Tibial artery (tissue), 4 donors: ENCODE results near the gene ADD2.

Experiments used
- DNase-seq, 2 donors: peaks; one replicate each; pipeline ENCODE4 v3.0.0-alpha.2; 2019
- H3K27ac ChIP-seq, 2 donors: fragments of 200-600 bp; sonication (generic) in 1 of 2; 1 replicate in 1 of 2; 2 replicates in 1 of 2; pipeline ENCODE4 v1.5.1; 2018 to 2019; ENCODE audit warnings: mild to moderate bottlenecking in 1 of 2
- H3K27me3 ChIP-seq, 2 donors: fragments of 200-600 bp; sonication (generic) in 1 of 2; one replicate each; pipeline versions ENCODE4 v1.5.1 to v1.6.0; 2016 to 2019
- H3K36me3 ChIP-seq, 3 donors: fragments of 200-600 bp; sonication (generic) in 2 of 3; one replicate each; pipeline ENCODE4 v1.5.1; 2016 to 2019; ENCODE audit warnings: mild to moderate bottlenecking in 2 of 3
- H3K4me1 ChIP-seq, 4 donors: fragments of 200-600 bp; sonication (generic) in 2 of 4; 1 replicate in 3 of 4; 2 replicates in 1 of 4; pipeline ENCODE4 v1.5.1; 2016 to 2019
- H3K4me3 ChIP-seq, 2 donors: fragments of 200-600 bp; sonication (generic) in 1 of 2; 1 replicate in 1 of 2; 2 replicates in 1 of 2; pipeline ENCODE4 v1.5.1; 2018 to 2019; ENCODE audit warnings: mild to moderate bottlenecking in 2 of 2
- H3K9me3 ChIP-seq, 3 donors: fragments of 200-600 bp; sonication (generic) in 1 of 3; one replicate each; pipeline ENCODE4 v1.5.1; 2016 to 2019
- intact Hi-C: fragments of 100-400 bp; cut with DNase I; formaldehyde crosslinking; loops from one replicate; pipeline ENCODE4 v1.15.0; 2023; ENCODE audit warnings: low total_unique reads
- TF ChIP-seq, protein P1 (sequence below), 2 experiments: fragments of 200-600 bp in 1 of 2; fragments of 450-650 bp in 1 of 2; IDR thresholded peaks; one replicate each; pipeline ENCODE4 v1.5.1; 2017 to 2019; ENCODE audit warnings: antibody characterized with exemption in 2 of 2, mild to moderate bottlenecking in 1 of 2, moderate library complexity in 1 of 2

ADD2 gene

DNA sequence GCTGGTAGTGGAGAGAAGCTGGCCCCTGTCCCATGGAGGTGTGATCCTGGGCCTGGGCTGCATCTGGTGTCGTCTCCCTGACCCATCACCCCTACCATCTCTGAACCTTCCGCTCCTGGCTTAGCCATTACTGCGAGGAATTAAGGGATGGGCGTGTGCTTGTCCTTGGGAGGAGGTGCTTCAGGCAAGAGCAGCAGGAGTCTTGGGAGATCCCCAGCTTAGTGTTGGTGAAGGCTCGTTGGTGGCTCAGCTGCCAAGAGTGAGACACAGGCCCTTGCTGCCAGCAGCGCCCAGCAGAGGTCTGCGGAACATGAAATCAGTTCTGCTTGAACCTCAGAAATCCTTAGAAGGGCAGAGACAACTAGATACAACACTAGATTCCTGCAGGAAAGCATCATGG, 154.5 kb downstream of the ADD2 start:
- DNase-seq, result no peak
- Histone ChIP-seq H3K9me3 (no peaks in the 10 kb centered on the region), H3K4me1 (no peaks in the 10 kb centered on the region), H3K4me3 (no peak overlapping the region), H3K36me3 (no peaks in the 10 kb centered on the region), H3K27ac (no peak overlapping the region), H3K27me3 (peaks cover 0 to 17% of the 10 kb centered on the region in 2 donors)
- TF ChIP-seq, protein P1, sequence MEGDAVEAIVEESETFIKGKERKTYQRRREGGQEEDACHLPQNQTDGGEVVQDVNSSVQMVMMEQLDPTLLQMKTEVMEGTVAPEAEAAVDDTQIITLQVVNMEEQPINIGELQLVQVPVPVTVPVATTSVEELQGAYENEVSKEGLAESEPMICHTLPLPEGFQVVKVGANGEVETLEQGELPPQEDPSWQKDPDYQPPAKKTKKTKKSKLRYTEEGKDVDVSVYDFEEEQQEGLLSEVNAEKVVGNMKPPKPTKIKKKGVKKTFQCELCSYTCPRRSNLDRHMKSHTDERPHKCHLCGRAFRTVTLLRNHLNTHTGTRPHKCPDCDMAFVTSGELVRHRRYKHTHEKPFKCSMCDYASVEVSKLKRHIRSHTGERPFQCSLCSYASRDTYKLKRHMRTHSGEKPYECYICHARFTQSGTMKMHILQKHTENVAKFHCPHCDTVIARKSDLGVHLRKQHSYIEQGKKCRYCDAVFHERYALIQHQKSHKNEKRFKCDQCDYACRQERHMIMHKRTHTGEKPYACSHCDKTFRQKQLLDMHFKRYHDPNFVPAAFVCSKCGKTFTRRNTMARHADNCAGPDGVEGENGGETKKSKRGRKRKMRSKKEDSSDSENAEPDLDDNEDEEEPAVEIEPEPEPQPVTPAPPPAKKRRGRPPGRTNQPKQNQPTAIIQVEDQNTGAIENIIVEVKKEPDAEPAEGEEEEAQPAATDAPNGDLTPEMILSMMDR (IDR thresholded peaks at IDR 0.05), result no peak
- intact Hi-C loops, result loop anchor here (10.0 kb wide), 1 partner anchor 269 kb away; no protein-coding TSS in a partner anchor

DNA sequence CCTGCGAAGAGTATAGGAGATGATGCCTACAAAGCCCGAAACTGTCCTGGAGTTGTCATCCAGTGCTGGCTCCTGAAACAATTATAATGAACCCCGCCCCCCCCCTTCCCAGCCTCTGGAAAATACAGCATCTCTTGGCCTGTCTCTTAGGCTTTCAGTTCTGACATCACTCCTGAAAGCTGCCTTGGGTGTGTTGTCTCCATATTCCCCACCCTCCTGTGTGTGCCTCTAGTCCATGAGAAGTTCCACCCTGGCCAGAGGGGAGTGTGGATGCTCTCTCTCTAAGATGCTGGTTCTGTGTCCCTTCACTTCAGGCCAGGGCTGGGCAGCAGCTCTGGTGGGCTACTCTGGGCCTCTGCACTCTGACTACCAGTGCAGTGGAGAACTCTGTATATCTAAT, 155.4 kb downstream of the ADD2 start:
- Histone ChIP-seq H3K27ac (no peak overlapping the region), H3K4me1 (no peaks in the 10 kb centered on the region), H3K36me3 (no peaks in the 10 kb centered on the region), H3K4me3 (no peak overlapping the region), H3K27me3 (peaks cover 0 to 12% of the 10 kb centered on the region in 2 donors), H3K9me3 (no peaks in the 10 kb centered on the region)
- intact Hi-C loops, result loop anchor here (10.0 kb wide), 1 partner anchor 268 kb away; no protein-coding TSS in a partner anchor
- TF ChIP-seq, protein P1 (IDR thresholded peaks at IDR 0.05), result no peak
- DNase-seq, result no peak

DNA sequence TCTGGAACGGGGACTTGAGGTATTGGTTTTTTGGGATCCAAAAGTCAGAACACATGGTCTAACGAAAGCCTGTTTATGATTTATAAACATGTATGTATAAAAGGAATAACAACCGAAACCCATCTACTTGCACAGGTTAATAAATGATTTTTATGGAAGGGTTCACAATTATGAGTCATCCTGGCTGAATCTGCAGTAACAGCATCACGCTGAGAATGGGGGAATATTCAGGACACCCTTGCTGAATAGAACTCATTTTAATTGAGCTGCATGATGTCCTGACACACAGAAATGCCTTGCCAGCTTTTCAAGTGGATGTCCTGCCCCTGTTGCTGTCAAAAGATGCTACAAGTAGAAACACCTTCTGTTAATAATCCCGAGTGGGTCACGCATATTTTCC, 159.6 kb downstream of the ADD2 start:
- Histone ChIP-seq H3K9me3 (no peaks in the 10 kb centered on the region), H3K27me3 (peaks cover 0 to 16% of the 10 kb centered on the region in 2 donors), H3K27ac (no peak overlapping the region), H3K4me1 (no peaks in the 10 kb centered on the region), H3K4me3 (no peak overlapping the region), H3K36me3 (no peaks in the 10 kb centered on the region)
- TF ChIP-seq, protein P1 (IDR thresholded peaks at IDR 0.05), result no peak
- intact Hi-C loops, result no loop called here
- DNase-seq, result no peak

DNA sequence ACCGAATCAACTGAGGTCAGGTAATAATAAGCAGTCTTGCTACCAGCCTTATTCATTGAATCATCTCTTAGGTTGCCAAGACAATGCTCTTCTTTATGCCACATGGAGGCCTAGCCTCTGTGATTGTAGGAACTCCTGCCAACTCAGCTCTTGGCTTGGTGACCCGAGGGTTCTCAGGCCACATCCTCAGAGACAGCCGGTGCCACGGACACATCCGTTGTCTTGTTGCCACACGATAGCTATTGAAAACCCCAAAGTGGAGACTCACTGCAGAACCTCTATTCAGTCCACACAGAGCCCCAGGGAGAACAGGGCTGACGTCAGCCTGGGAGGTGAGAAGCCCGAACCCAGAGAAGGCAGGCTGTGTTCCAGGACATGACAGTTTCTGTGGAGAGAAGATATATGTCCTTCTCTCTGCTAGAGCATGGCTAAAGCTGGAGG, 160.9 kb downstream of the ADD2 start:
- DNase-seq, result no peak
- no peak overlapping the region for H3K27ac ChIP-seq
- H3K27me3 ChIP-seq, result peaks cover 0 to 16% of the 10 kb centered on the region in 2 donors
- no peaks in the 10 kb centered on the region for H3K9me3 ChIP-seq
- TF ChIP-seq, protein P1 (IDR thresholded peaks at IDR 0.05), result no peak
- H3K36me3 ChIP-seq, result no peaks in the 10 kb centered on the region
- intact Hi-C loops, result no loop called here
- H3K4me1 ChIP-seq, result no peaks in the 10 kb centered on the region
- H3K4me3 ChIP-seq, result no peak overlapping the region
